D721Med (cell line): ENCODE results near the gene NEK7.

Source experiments
- DNase-seq: peaks from one replicate; pipeline ENCODE4 v3.0.0; 2011; ENCODE audit warnings: low spot score; ENCODE audit not compliant: insufficient read length
- FAIRE-seq: peaks from 2 replicates; lab custom pipeline; 2011; peaks lifted over from hg19 to GRCh38; lab: Jason Lieb, UNC
- TF ChIP-seq, protein P1 (sequence below): IDR thresholded peaks from 2 replicates; pipeline ENCODE4 v1.5.1; 2012; ENCODE audit warnings: mild to moderate bottlenecking, control low read depth; ENCODE audit not compliant: insufficient read depth; ENCODE audit errors: missing control alignments

Gene NEK7

DNA sequence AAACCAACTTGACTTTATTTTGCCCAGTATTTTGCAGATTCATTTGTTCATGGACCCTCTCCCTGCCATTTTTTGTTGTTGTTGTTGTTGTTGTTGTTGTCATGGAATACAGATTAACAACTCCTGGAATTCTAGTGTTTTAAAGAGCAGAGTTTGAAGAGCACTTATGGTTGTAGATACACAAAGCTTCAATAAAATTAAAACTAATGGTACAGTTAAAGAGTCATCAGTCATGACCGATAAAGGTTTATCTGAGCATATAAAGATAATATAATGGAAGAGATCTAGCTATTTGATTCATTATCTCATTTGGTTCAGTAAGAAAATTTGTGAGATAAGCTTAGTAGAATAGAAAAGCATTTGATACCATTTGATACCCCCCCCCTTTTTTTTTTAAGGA is 21.8 kb downstream of the NEK7 start:
- DNase-seq (no peak), FAIRE-seq (no peak)
- TF ChIP-seq, protein P1, sequence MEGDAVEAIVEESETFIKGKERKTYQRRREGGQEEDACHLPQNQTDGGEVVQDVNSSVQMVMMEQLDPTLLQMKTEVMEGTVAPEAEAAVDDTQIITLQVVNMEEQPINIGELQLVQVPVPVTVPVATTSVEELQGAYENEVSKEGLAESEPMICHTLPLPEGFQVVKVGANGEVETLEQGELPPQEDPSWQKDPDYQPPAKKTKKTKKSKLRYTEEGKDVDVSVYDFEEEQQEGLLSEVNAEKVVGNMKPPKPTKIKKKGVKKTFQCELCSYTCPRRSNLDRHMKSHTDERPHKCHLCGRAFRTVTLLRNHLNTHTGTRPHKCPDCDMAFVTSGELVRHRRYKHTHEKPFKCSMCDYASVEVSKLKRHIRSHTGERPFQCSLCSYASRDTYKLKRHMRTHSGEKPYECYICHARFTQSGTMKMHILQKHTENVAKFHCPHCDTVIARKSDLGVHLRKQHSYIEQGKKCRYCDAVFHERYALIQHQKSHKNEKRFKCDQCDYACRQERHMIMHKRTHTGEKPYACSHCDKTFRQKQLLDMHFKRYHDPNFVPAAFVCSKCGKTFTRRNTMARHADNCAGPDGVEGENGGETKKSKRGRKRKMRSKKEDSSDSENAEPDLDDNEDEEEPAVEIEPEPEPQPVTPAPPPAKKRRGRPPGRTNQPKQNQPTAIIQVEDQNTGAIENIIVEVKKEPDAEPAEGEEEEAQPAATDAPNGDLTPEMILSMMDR: no peak

DNA sequence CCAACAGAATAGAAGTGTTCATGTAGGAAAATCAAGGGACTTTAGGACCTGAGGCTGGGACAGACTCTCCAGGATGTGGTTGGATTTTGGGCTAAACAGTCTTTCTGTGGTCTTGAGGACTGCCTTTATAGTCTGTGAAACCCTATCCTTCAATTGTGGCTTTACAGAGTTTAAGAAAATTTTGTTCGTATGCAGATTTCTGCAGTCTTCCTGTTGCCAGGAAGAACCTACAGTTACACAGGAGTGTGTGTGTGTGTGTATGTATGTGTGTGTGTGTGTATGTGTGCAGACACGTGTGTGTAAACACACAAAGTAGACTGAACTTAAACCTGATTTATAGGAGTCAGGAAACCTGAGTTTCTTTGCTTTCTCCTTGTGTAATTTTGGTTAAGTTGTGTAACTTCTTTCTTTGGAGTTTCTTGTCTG is 22.8 kb downstream of the NEK7 start:
- peak; percentile 41 for FAIRE-seq
- TF ChIP-seq, protein P1: no peak
- DNase-seq: no peak

DNA sequence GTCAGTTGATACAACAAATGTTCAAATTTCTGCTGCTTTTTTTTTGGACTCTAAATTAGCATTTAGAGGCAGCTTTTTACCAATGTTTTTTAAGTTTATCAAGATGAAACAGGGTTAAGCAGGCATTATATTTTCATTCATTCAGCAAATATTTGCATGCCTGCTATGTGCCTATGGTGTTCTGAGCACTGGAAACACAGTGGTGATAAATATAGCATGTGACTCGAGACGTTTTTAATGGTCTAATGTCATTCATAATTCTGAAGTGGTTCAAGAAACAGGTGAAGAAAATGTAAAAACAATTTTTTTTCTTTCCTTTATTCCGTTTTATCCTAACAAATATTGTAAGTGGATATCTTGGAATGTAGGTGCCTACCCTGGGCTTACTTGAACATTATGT is 26.8 kb downstream of the NEK7 start:
- TF ChIP-seq, protein P1: no peak
- DNase-seq (no peak), FAIRE-seq (peak; percentile 71)

DNA sequence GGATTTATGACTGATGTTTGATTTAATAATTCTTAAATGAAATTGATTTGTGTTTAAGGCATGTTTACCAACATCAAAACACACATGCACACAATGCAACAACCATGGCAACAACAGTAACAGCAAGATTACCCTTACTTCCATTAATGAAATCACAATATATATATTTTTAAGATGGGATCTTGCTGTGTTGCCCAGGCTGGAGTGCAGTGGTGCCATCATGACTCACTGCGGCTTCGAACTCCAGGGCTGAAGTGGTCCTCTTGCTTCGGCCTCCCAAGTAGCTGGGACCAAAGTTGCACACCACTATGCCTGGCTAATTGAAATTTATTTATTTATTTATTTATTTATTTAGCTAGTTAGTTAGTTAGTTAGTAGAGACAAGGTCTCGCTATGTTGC is 27.7 kb downstream of the NEK7 start:
- TF ChIP-seq, protein P1: no peak
- FAIRE-seq (no peak), DNase-seq (no peak)

DNA sequence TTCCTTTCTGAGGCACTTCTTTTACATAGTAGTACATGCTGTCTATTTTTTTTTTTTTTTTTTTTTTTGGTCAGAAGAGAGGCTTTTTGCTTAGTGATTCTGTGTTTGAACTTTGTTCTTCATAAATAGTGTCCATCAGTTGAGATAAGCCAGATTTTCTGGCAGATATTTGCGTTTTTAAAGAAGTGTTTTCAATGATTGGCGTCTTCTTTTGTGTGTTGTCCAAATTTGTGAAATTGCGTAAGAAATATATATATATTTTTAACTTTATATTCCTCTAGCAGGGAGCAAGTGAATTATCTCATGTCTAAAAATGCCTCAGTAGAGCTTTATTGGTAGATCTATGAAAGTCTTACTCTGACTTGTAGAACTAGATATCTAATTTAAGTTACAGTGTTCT is 28.3 kb downstream of the NEK7 start:
- DNase-seq (no peak), FAIRE-seq (no peak)
- TF ChIP-seq, protein P1: no peak

DNA sequence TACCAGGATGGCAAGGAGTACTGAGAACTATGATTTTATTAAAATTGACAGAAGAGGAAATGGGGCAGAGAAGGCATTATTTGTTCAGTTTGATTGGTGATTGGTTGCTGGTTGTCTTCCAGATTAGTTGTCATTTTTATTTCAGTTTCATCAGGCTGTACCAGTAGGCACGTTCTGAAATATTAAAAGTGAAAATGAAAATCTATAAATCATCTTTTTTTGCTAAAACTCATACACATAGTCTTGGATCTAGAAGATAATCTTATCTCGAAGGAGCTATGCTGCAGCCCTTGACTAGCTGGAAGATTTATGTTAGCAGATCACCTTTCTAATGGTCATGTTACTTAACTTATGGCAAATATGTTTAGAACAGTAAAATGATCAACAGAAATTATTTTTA is 29.0 kb downstream of the NEK7 start:
- DNase-seq: no peak
- peak; percentile 55 for FAIRE-seq
- TF ChIP-seq, protein P1: no peak

DNA sequence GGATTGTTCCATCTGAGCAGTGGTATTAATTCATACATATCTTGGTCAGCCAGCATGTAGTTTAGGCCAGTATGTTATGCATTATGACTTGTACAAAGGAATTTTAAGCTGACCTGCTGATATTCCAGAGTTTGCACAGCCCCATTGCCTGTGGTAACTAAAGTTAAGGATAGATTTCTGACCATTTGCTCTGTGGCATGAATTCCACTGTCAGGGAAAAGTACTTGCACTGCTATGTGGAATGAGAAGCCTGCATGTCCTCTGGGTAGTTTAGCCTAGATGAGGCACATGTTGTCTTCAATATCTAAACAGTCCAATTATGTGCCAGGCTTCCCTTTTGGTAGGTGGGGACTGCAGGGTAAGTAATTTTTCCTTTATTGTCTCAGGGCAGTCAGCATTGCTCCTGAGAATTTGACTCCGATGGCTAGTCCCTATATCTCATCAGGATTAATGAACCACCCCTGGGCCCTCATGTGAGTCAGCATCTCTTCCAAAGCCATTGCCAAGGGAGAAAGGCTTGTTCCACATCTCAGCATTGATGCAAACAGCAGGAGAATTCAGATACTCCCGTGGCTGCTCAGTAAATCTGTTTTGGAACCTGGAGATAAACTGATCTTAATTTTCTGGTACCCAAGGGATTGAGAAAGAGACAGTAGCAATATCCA is 30.2 kb downstream of the NEK7 start:
- FAIRE-seq: no peak
- TF ChIP-seq, protein P1: no peak
- DNase-seq: no peak
